NK-92 (cell line): Measurements from ENCODE around the gene CACHD1.

Source experiments
- DNase-seq: peaks from one replicate; lab custom pipeline; 2025; ENCODE audit not compliant: unreplicated experiment; lab: John Stamatoyannopoulos, UW

The CACHD1 gene

DNA sequence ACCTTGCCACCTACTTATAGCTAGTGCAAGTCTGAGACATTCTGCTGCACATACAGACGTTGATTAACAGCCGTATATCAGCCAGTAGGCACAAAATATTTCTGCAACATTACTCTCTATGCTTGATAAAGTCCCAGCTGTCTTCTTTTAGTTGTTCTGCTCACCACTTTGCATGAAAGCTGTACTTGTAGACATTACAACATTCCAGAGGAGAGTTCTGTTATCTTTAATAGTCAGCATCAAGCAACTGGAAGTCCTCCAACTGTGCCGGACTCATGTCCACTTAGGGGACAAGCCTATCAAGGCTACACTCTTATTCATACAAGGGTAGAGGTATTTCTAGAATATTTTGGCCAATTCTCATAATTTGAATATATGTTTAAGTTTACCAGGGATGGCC is 50.0 kb downstream of the CACHD1 start:
- no peak for DNase-seq

DNA sequence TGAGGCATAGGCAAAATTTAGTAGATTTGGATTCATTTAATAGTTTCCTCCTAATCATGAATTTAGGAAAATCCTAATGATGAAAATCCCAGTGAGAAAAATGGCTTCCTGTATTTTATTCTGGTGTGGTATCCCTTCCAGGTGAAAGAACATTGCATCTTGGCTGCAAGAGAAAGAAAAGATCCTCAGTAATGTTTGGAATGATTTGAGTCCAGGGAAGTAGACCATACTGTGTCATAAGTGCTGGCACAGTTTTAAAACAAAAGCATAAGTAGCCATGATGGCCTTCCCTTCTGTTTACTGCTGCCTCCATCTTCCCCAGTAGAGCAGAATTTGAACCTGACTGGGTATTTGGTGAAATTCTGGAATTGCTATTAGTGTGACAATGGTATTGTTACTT is 52.8 kb downstream of the CACHD1 start:
- DNase-seq: no peak

- no peak for DNase-seq
Measured at GRCh38 chr1:64523413-64524337, 53.7 kb downstream of the CACHD1 start.

- no peak for DNase-seq
Measured at GRCh38 chr1:64524614-64525013, 54.7 kb downstream of the CACHD1 start.

- DNase-seq: no peak
Measured at GRCh38 chr1:64525116-64525686, 55.3 kb downstream of the CACHD1 start.

GRCh38 chr1:64526312-64526711 is 56.4 kb downstream of the CACHD1 start:
- DNase-seq: no peak

- DNase-seq: no peak
Measured at GRCh38 chr1:64527165-64527564, 57.2 kb downstream of the CACHD1 start.

DNA sequence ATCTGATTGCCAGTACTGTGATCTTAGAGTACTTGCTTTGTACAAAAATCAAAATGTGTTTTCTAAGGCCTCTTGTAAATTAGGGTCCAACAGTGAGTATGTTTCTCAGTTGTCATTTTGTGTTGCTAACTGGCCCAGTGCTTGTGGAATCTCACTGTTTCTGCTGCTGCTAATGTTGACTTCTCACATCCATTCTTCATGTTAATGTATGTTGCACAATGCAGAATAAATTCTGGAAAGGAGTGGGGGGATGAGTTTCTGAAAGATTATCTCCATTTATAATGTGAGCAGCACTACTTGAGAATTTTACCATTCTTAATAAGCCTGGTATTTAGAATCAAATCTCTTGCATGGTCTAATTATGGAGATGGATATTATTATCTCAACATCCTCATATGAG is 57.9 kb downstream of the CACHD1 start:
- DNase-seq: no peak

DNA sequence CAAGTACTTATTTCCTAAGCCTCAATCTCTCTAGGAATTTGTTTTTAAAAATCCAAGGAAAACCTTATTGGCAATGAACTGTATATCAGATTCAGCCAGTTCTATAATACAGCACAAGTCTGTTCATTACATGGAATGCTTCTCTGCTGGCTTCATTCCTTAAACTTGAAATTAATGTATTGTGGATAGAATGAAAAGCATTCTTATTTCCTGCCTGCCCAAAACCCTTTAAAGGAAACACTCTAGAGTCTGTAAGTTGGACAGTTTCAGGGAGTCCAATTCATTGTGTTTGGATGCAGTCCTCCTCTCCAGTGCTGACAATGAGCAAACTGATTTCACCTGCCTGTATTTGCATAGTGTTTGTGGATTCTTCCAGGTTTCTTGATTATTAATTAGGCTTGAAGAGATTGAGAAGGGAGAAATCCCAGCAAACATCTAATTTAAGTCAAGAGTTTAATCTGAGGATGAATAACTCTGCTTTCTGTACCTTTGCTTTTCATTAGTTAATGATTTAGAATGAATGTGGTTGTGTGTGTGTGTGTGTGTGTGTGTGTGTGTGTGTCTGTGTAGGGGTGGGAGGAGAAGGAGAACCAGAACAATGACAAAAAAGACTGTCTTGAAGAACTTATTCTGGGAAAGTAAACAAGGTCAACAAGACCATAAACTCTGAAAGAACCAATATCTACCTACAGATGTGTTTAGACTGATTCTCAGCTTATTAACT is 61.2 kb downstream of the CACHD1 start:
- no peak for DNase-seq

DNA sequence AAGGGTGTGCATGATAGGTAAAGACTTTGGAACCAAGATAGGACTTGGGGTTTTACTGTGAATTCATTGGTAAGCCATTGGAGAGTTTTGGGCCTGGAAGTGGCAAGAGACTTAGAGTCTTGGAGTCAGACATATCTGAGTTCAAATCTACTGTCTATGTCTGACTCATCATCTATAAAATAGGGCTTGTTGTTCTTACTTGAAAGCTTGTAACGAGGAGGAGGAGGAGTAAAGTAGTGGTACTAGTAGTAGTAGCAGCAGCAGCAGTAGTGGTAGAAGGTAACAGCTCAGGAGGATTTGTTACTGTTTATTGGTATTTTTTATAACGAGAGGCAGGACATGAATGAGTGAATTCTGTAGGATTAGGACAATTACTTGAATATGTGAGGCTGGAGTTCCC is 62.7 kb downstream of the CACHD1 start:
- no peak for DNase-seq

DNA sequence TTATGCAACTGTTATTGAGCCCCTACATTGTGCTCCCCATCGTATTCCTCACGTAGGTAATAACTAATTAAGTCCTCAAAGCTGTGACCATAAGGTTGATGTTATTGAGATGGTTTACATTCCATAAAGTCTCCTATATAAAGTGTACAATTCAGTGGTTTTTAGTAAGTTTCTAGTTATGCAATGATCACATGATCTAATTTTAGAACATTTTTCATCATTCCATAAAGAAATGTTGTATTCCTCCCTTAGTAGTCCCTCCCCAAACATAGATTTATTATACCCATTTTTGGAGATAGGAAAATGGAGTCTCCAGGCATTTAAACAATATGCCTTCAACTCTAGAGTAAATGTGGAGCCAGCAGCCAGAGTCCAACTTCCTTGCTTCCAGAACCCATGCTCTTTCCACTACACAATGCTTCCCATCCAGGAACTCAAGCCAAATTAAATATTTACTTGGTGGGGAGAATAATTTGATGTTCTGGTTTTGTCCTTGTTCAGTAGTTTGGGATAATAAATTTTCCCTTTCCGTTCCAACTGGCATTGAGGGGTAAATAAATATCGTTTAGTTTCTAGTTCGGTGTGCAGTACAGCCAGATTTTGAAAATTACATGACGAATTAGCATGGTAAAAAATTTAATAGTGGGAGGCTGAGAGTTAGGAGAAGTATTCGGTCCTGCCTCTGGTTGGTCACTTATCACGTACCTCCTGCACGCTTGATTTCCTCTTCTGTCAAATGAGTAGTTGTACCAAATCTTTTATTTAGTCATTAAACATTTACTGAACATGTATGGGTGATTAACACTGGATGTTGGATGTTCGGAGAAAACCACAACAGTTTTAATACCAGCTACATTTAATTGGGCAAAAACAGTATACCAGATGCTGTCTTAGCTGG is 66.3 kb downstream of the CACHD1 start:
- DNase-seq: no peak

GRCh38 chr1:64536836-64537490 is 67.0 kb downstream of the CACHD1 start:
- no peak for DNase-seq

DNA sequence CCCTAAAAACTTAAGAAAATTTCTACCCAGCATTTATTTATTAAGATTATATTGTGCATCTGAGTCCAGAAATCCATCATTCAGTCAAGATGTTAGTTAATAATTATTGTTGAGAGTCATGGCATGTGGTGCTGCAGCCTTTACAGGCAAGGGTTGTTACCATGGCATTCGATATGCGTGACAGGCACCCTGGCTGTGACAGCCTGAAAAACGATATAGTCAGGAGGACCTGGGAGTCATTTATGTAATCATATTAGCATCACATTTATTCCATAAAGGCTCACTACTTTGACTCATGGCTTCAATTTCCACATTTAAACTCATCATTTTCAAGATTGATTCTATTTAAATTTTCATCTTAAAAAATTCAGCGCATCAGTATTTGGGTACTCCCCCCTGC is 68.0 kb downstream of the CACHD1 start:
- no peak for DNase-seq

- no peak for DNase-seq
Measured at GRCh38 chr1:64538389-64538788, 68.5 kb downstream of the CACHD1 start.

DNA sequence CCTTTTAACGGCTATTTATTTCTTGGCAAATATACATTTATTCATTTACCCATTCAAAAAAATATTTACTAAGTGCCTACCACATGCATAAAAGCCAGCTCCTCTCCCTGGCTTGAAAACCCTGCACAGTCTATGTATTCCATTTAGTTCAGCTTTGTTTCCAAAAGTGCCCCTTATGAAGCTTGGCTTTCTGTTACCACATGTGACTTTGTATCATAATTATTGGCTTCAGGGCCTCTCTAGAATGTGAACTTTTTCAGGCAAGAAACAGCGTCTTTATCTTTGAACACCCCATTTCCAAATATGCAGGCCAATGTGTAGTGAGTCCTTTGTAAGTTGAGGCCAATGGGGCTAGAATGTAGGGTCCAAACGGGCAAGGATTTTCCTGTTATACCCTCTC is 69.4 kb downstream of the CACHD1 start:
- DNase-seq: no peak

GRCh38 chr1:64539781-64540218 is 69.9 kb downstream of the CACHD1 start:
- DNase-seq: no peak

DNA sequence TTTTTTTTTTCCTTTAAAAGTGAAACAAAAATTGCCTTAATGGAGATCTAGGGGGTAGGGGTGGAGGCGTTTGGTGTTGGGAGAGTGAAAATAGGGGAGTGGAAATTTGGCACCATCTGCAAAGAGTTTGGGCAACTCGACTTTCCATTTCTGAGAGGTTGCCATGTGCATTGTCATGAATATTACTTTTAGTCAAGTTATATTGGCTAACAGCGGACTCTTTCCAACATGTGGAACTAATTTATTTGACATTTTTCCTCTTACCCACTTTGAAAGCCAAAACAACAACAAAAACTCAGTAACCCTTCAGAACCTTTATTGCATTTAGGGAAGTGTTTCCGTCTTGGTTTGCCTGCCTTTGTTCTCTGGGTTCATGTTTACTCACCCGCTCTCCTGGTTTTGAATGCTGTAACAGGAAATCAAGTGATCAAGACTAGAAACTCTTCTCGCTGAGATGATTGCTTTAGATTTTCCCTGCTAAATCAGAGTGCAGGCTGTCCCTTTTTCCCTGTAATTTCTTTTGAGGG is 70.4 kb downstream of the CACHD1 start:
- no peak for DNase-seq

GRCh38 chr1:64542118-64542517 is 72.2 kb downstream of the CACHD1 start:
- DNase-seq: no peak

GRCh38 chr1:64543831-64544230 is 73.9 kb downstream of the CACHD1 start:
- DNase-seq: no peak
